HUES64 (cell line): ENCODE data around the gene ZNRF2.
"Not testable (repeated sequence)": the region's sequence is repeated elsewhere in the genome, so short reads cannot be mapped to it uniquely, and the experiment has no call there.

Source experiments
- H3K27ac ChIP-seq: 2 replicates; pipeline ENCODE4 v1.7.0; 2013; ENCODE audit warnings: low read depth, low read length, inconsistent platforms
- H3K27me3 ChIP-seq: 2 replicates; pipeline ENCODE4 v1.6.1; 2013; ENCODE audit warnings: mild to moderate bottlenecking, low read length; ENCODE audit not compliant: insufficient read depth
- H3K36me3 ChIP-seq: 2 replicates; pipeline ENCODE4 v1.6.1; 2013; ENCODE audit warnings: mild to moderate bottlenecking, low read length; ENCODE audit not compliant: insufficient read depth
- H3K4me1 ChIP-seq: 2 replicates; pipeline ENCODE4 v1.6.1; 2013; ENCODE audit warnings: mild to moderate bottlenecking, low read length, moderate library complexity; ENCODE audit not compliant: insufficient read depth
- H3K4me3 ChIP-seq: 2 replicates; pipeline ENCODE4 v1.5.1; 2013; ENCODE audit warnings: mild to moderate bottlenecking, low read length, moderate library complexity
- H3K9ac ChIP-seq: 2 replicates; pipeline ENCODE4 v1.6.1; 2013; ENCODE audit warnings: mild to moderate bottlenecking, low read depth, low read length
- H3K9me3 ChIP-seq: 2 replicates; pipeline ENCODE4 v1.6.1; 2013; ENCODE audit warnings: low read depth, low read length; ENCODE audit not compliant: insufficient read depth
- WGBS: fragments of 150-250, 120-280 bp; methylation state at CpG from one replicate; pipeline ENCODE4 v1.1.7; 2013; ENCODE audit warnings: missing lambda C conversion rate; 5-methylcytosine and 5-hydroxymethylcytosine counted together

ZNRF2 gene

DNA sequence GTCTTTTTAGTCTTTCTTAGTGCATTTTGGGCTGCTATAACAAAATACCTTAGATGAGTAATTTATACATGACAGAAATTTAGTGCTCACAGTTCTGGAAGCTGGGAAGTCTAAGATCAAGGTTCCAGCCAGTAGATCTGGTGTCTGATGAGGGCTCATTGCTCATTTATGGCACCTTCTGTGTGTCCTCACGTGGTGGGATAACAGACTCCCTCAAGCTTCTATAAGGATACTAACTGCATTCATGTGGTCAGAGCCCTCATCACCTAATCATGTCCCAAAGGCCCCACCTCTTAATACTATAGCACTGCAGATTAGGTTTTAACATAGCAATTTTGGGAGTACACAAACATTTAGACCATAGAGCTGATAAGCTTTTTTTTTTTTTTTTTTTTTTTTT is 80.4 kb downstream of the ZNRF2 start:
- 94% methylated on average over 1 of the region's 1 CpG for WGBS
- Histone ChIP-seq H3K4me1 (peaks cover 7% of the 10 kb centered on the region), H3K4me3 (no peak overlapping the region), H3K9me3 (no peaks in the 10 kb centered on the region), H3K27me3 (no peaks in the 10 kb centered on the region), H3K27ac (no peak overlapping the region), H3K36me3 (no peaks in the 10 kb centered on the region), H3K9ac (no peak overlapping the region)

DNA sequence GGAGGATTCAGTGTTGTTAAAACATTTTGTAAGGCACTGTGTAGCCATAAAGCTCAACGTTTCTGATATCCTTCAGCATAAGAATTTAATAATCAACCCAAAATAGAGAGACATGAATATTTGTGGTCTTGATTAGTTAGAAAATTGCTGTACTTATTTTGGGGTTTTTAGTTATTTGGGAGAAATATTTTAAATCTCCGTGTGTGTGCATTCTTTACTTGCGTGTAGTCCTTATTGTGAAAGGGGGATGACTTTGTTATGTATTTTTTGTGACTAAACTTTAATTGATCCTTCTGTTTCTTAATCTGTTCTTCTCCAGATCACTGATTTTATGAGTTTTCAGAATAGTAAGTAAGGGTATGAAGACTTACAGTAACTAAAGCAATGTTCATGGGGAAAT is 81.2 kb downstream of the ZNRF2 start:
- H3K4me1 ChIP-seq = peaks cover 7% of the 10 kb centered on the region
- no peaks in the 10 kb centered on the region for H3K9me3 ChIP-seq
- no peak overlapping the region for H3K9ac ChIP-seq
- H3K36me3 ChIP-seq = no peaks in the 10 kb centered on the region
- 92% methylated on average over 2 of the region's 3 CpGs for WGBS
- H3K27me3 ChIP-seq = no peaks in the 10 kb centered on the region
- H3K27ac ChIP-seq = no peak overlapping the region
- H3K4me3 ChIP-seq = no peak overlapping the region

DNA sequence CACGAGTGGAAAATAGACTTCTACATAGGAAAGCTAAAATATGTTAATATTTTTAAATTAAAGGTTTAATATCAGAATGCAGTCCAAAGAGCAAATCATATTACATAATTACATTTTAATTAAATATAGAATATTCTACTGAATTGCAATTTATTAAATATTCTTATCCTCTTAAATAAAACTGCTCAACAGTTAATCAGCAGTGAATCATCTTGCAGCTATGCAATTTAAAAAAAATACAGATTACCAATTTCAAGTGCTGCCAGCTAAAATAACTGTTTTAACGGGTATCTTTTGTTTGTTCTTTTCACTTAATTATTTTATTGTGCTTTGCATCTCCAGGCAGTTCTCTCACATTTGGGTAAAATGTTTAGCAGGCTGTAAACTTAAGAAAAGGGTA is 82.2 kb downstream of the ZNRF2 start:
- H3K9ac ChIP-seq = no peak overlapping the region
- no peak overlapping the region for H3K4me3 ChIP-seq
- 0 out of 2 replicates have a peak, but pooled peaks cover 1% of the 10 kb centered on the region for H3K36me3 ChIP-seq
- H3K4me1 ChIP-seq = peaks cover 7% of the 10 kb centered on the region
- H3K9me3 ChIP-seq = no peaks in the 10 kb centered on the region
- WGBS = 100% methylated on average over 1 of the region's 2 CpGs
- no peak overlapping the region for H3K27ac ChIP-seq
- H3K27me3 ChIP-seq = no peaks in the 10 kb centered on the region

DNA sequence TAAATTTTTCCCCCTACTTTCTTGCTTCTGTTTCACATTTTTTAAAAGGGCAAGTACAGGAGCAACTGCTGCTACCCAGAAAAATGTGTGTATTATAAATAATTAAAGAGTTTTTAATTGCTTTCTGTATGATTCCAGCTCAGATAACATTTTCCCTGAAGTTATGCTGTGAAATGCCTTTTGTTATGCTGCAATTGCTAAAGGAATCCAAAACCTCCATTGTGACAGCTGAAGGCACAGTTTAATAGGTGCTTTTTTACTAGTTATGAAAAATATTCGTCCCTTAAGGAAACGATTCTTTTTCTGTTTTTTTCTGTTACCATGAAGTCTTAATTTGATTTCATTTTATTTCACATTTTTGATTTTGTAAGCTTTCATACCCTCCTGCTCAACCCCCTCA is 83.2 kb downstream of the ZNRF2 start:
- H3K4me3 ChIP-seq = no peak overlapping the region
- no peak overlapping the region for H3K9ac ChIP-seq
- H3K36me3 ChIP-seq = 0 out of 2 replicates have a peak, but pooled peaks cover 4% of the 10 kb centered on the region
- no peaks in the 10 kb centered on the region for H3K9me3 ChIP-seq
- H3K27ac ChIP-seq = no peak overlapping the region
- H3K27me3 ChIP-seq = no peaks in the 10 kb centered on the region
- WGBS = 100% methylated on average over 1 of the region's 2 CpGs
- peaks cover 7% of the 10 kb centered on the region for H3K4me1 ChIP-seq

DNA sequence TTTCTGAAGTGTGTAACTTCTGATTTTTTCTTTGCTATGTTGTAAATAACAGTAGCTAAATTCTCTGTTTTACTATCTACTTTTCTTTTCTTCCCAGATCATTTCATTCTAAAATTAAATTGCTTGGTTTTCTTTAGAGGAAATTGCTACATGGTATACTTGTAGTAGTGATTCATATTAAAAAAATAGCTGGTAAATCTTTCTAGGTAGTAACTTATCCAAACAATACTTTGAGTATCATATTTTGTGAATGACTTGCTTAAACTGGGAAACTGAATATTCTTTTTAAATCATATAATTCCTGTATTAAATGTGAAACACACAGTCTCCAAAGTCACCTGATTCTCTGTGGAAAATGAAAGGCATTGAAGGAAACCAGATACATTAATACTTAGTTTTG is 85.5 kb downstream of the ZNRF2 start:
- H3K27me3 ChIP-seq = no peaks in the 10 kb centered on the region
- no peaks in the 10 kb centered on the region for H3K9me3 ChIP-seq
- H3K27ac ChIP-seq = no peak overlapping the region
- no peak overlapping the region for H3K9ac ChIP-seq
- H3K36me3 ChIP-seq = 0 out of 2 replicates have a peak, but pooled peaks cover 4% of the 10 kb centered on the region
- H3K4me1 ChIP-seq = peaks cover 7% of the 10 kb centered on the region
- no peak overlapping the region for H3K4me3 ChIP-seq

DNA sequence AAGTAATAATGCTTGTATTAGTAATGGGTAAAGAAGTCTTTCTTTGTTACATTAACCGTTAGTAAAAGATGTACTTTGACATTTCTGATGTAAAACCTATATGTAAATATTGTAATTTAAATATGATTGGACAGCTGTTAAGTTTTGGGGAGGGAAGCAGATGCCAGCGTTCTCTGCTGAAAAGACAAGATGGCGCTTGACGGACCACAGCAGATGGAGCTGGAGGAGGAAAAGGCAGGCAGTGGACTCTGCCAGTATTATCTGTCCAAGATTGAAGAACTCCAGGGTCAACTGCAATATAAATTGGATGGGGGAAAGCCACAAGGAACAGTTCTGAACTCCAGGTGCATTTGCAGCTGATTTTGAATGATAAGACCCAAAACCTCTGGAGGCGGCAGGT is 86.9 kb downstream of the ZNRF2 start:
- no peaks in the 10 kb centered on the region for H3K27me3 ChIP-seq
- H3K4me3 ChIP-seq = no peak overlapping the region
- 0 out of 2 replicates have a peak, but pooled peaks cover 4% of the 10 kb centered on the region for H3K36me3 ChIP-seq
- peaks cover 7% of the 10 kb centered on the region for H3K4me1 ChIP-seq
- no peaks in the 10 kb centered on the region for H3K9me3 ChIP-seq
- no peak overlapping the region for H3K9ac ChIP-seq
- H3K27ac ChIP-seq = no peak overlapping the region
- 97% methylated on average over 5 of the region's 5 CpGs for WGBS

DNA sequence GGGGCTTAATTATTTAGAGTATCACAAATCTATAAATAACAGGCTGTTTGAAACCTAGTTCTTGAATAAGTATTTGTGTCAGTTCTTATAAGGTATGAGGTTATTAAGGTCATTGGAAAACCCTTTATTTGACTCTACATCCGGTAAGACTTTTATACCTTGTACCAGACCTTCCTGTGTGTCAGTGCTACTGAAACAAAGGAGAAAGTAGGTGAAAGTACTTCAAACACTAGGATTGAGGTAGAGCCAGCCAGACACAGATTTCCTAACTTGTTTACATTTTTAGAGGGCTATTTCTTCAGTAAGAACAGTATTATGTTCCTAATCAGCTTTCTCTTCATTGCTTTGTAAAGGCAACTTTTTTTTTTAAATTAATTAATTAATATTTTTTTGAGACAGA is 93.9 kb downstream of the ZNRF2 start:
- no peak overlapping the region for H3K27ac ChIP-seq
- no peak overlapping the region for H3K4me3 ChIP-seq
- H3K9me3 ChIP-seq = no peaks in the 10 kb centered on the region
- no peaks in the 10 kb centered on the region for H3K27me3 ChIP-seq
- H3K4me1 ChIP-seq = no peaks in the 10 kb centered on the region
- WGBS = no CpG with 5 or more reads among the region's 1 CpG
- H3K36me3 ChIP-seq = no peaks in the 10 kb centered on the region
- H3K9ac ChIP-seq = no peak overlapping the region

DNA sequence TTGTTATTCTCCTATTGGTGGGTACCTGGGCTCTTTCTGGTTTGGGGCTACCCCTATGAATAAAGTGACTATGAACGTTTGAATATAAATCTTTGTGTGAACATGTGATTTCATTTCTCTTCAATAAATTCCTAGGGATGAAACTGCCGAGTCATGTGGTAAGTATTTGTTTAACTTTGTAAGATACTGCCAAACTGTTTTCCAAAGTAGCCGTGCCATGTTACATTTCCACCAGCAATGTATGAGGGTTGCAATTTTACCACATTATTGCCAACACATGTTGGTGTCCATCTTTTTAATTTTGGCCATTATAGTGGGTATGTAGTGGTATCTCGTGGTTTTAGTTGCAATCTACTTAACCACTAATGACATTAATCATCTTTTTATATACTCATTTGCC is 94.7 kb downstream of the ZNRF2 start:
- no peaks in the 10 kb centered on the region for H3K27me3 ChIP-seq
- no peaks in the 10 kb centered on the region for H3K9me3 ChIP-seq
- H3K9ac ChIP-seq = no peak overlapping the region
- no peak overlapping the region for H3K27ac ChIP-seq
- WGBS = 85% methylated on average over 2 of the region's 4 CpGs
- no peaks in the 10 kb centered on the region for H3K4me1 ChIP-seq
- H3K4me3 ChIP-seq = no peak overlapping the region
- no peaks in the 10 kb centered on the region for H3K36me3 ChIP-seq

DNA sequence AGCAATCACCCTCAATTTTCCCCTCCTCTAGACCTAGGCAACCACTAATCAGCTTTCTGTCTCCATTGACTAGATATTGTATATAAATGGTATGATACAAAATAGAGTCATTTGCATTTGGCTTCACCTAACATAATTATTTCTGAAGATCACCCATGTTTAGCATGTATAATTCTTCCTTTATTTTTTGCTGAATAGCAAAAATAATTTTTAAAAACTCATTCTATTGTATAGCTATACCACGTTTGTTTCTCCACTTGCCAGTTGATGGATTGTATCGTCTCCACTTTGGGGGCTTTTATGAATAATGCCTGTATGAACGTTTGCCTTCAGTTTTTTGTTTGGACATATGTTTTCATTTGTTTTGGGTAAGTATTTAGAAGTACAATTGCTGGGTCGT is 95.3 kb downstream of the ZNRF2 start:
- WGBS = 84% methylated on average over 4 of the region's 4 CpGs
- no peak overlapping the region for H3K27ac ChIP-seq
- H3K27me3 ChIP-seq = no peaks in the 10 kb centered on the region

DNA sequence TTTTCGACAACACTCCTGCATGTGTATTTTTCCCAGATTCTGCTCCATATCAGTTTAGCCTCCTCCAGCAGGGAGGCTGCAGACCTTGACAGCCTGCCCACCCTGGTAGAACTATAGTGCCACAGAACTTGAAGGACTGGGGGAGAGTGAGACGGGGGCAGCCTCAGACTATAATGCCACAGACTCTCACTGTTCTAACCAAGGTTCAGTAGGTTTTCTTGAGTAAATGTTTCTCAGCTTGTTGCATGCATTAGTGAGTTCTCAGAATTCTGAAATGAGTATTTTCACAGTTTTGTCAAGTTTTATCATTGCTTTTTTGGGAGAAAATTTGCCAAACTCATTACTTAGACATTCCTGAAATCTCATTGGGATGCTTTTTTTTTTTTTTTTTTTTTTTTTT is 95.9 kb downstream of the ZNRF2 start:
- 97% methylated on average over 2 of the region's 2 CpGs for WGBS
- Histone ChIP-seq H3K4me3 (no peak overlapping the region), H3K9me3 (no peaks in the 10 kb centered on the region), H3K9ac (no peak overlapping the region), H3K27ac (no peak overlapping the region), H3K36me3 (no peaks in the 10 kb centered on the region), H3K4me1 (no peaks in the 10 kb centered on the region), H3K27me3 (no peaks in the 10 kb centered on the region)

More for the DNA sequence above, 95.3 kb downstream of the ZNRF2 start:
- Histone ChIP-seq H3K9me3 (no peaks in the 10 kb centered on the region), H3K4me1 (no peaks in the 10 kb centered on the region), H3K36me3 (no peaks in the 10 kb centered on the region), H3K9ac (no peak overlapping the region), H3K4me3 (no peak overlapping the region)

DNA sequence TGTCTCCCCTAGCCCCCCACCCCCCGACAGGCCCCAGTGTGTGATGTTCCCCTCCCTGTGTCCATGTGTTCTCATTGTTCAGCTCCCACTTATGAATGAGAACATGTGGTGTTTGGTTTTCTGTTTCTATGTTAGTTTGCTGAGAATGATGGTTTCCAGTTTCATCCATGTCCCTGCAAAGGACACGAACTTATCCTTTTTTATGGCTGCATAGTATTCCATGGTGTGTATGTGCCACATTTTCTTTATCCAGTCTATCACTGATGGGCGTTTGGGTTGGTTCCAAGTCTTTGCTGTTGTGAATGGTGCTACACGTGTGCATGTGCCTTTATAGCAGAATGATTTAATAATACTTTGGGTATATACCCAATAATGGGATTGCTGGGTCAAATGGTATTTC is 96.4 kb downstream of the ZNRF2 start:
- H3K4me3 ChIP-seq, H3K27ac ChIP-seq, H3K4me1 ChIP-seq, H3K9me3 ChIP-seq, H3K27me3 ChIP-seq, H3K36me3 ChIP-seq, H3K9ac ChIP-seq: not testable (repeated sequence)
- 89% methylated on average over 2 of the region's 4 CpGs for WGBS

DNA sequence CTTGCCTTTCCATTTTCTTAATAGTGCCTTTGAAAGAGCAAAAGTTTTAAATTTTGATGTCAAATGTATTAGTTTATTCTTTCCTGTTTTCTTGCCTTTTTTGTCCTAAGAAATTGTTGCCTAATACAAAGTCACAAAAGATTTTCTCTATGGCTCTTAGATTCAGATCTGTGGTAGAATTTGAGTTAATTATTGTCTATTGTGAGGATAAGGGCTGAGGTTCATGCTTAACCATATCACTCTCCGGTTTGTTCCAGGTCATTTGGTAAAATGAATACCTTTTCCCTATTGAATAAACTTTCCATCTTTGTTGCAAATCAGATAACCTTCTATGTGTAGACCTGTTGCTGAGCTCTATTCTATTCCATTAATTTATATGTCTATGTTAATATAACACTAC is 98.2 kb downstream of the ZNRF2 start:
- H3K27me3 ChIP-seq = no peaks in the 10 kb centered on the region
- WGBS = 100% methylated on average over 1 of the region's 1 CpG
- no peak overlapping the region for H3K4me3 ChIP-seq
- no peaks in the 10 kb centered on the region for H3K4me1 ChIP-seq
- H3K27ac ChIP-seq = no peak overlapping the region
- H3K9me3 ChIP-seq = no peaks in the 10 kb centered on the region
- H3K9ac ChIP-seq = no peak overlapping the region
- H3K36me3 ChIP-seq = no peaks in the 10 kb centered on the region
